ENCODE measurements around the gene TBC1D1.

DNA sequence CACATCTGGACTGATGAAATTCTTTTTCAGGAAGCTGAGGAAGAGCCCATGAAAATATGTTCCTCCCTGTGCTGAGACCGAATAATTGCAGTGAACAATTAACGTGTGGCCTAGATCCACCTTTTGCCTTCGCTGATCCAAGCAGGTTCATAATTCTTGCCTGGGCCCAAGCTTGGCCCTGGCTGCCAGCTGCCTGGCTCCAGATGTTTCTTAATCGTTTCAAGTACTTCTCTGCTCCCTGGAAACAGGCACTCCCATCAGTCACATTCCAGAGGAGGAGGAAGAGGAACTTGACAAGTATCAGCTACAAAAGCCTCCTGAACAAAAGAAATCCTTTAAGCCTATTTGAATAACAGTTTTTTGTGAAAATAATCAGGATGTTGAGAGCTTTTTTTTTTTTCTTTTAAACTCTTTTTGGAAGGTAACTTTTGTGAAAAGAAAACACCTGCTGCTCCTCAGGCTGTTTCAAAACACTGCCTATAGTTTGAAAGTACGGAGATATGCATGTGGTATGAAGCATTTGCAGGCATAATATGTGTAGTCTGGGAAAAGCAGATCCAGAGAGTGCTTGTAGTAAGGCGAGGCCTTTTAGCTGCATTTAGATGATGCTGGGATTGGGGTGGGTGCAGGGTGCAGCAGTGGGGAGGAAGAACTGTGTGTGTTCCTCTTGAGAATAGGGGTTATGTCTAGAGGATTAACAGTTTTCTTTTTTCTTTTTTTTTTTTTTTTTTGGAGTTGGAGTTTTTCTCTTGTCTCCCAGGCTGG is 223.7 kb downstream of the TBC1D1 start:
- TF ChIP-seq, protein P1, sequence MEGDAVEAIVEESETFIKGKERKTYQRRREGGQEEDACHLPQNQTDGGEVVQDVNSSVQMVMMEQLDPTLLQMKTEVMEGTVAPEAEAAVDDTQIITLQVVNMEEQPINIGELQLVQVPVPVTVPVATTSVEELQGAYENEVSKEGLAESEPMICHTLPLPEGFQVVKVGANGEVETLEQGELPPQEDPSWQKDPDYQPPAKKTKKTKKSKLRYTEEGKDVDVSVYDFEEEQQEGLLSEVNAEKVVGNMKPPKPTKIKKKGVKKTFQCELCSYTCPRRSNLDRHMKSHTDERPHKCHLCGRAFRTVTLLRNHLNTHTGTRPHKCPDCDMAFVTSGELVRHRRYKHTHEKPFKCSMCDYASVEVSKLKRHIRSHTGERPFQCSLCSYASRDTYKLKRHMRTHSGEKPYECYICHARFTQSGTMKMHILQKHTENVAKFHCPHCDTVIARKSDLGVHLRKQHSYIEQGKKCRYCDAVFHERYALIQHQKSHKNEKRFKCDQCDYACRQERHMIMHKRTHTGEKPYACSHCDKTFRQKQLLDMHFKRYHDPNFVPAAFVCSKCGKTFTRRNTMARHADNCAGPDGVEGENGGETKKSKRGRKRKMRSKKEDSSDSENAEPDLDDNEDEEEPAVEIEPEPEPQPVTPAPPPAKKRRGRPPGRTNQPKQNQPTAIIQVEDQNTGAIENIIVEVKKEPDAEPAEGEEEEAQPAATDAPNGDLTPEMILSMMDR (conservative IDR thresholded peaks at IDR 0.05): no peak
- TF ChIP-seq ZFX (IDR thresholded peaks at IDR 0.05): no peak
